ENCODE measurements around the gene USH2A.

GRCh38 chr1:216064643-216065042 lies 358.6 kb downstream of the USH2A start:
- no peak for TF ChIP-seq ZNF324 (tag by site-specific recombination; IDR thresholded peaks at IDR 0.05)
- TF ChIP-seq CTCF (tag by site-specific recombination; IDR thresholded peaks at IDR 0.05) = no peak
- TF ChIP-seq PBX3 (CRISPR knock-in tag; IDR thresholded peaks at IDR 0.05) = no peak
- no peak for TF ChIP-seq ZNF561 (tag by site-specific recombination; IDR thresholded peaks at IDR 0.05; ENCODE audit: borderline replicate concordance)
- no peak for TF ChIP-seq SALL2 (tag by site-specific recombination; IDR thresholded peaks at IDR 0.05; ENCODE audit: borderline replicate concordance)
- no peak for TF ChIP-seq ZNF626 (tag by site-specific recombination; IDR thresholded peaks at IDR 0.05)
- TF ChIP-seq PATZ1 (tag by site-specific recombination; IDR thresholded peaks at IDR 0.05) = no peak
- TF ChIP-seq MZF1 (tag by site-specific recombination; IDR thresholded peaks at IDR 0.05; ENCODE audit: borderline replicate concordance) = no peak
- no peak for TF ChIP-seq ZNF423 (tag by site-specific recombination; IDR thresholded peaks at IDR 0.05)
- no peak for TF ChIP-seq ZNF600 (tag by site-specific recombination; IDR thresholded peaks at IDR 0.05)
- no peak for TF ChIP-seq ZNF791 (tag by site-specific recombination; IDR thresholded peaks at IDR 0.05)
- TF ChIP-seq SP2 (tag by site-specific recombination; IDR thresholded peaks at IDR 0.05) = no peak

Data from HEK293 (cell line).